HG03432 (cell line): ENCODE results near the gene PINK1.

ENCODE experiments used
- ATAC-seq: cut with Tn5 transposase; IDR thresholded peaks from one replicate; pipeline ENCODE4 v1.9.1; 2021; ENCODE audit warnings: mild to moderate bottlenecking, moderate library complexity; ENCODE audit not compliant: unreplicated experiment

Gene PINK1

GRCh38 chr1:20641975-20642374, 8.7 kb downstream of the PINK1 start:
- no peak for ATAC-seq

- ATAC-seq, result no peak
Measured at GRCh38 chr1:20643080-20643479, 9.8 kb downstream of the PINK1 start.

GRCh38 chr1:20644416-20644815, 11.2 kb downstream of the PINK1 start:
- no peak for ATAC-seq

GRCh38 chr1:20645414-20645813, 12.2 kb downstream of the PINK1 start:
- ATAC-seq, result no peak

- no peak for ATAC-seq
Measured at GRCh38 chr1:20648438-20648837, 15.2 kb downstream of the PINK1 start.

GRCh38 chr1:20648946-20649345, 15.7 kb downstream of the PINK1 start:
- ATAC-seq, result no peak

- ATAC-seq, result no peak
Measured at GRCh38 chr1:20652300-20652699, 19.0 kb downstream of the PINK1 start.

- ATAC-seq, result no peak
Measured at GRCh38 chr1:20654104-20654690, 20.9 kb downstream of the PINK1 start.

GRCh38 chr1:20657024-20657423, 23.8 kb downstream of the PINK1 start:
- ATAC-seq, result no peak

- ATAC-seq, result no peak
Measured at GRCh38 chr1:20658166-20658915, 25.1 kb downstream of the PINK1 start.

- no peak for ATAC-seq
Measured at GRCh38 chr1:20660363-20660762, 27.1 kb downstream of the PINK1 start.

GRCh38 chr1:20660847-20661206, 27.6 kb downstream of the PINK1 start:
- peak; percentile 13 for ATAC-seq

GRCh38 chr1:20661207-20662109, 28.2 kb downstream of the PINK1 start, which contains the start of gene DDOST:
Gene DDOST (minus strand): TSS chr1:20661369. CDS start chr1:20661350, 19 bp downstream.
- peak; percentile 94 for ATAC-seq

GRCh38 chr1:20662110-20662475, 28.8 kb downstream of the PINK1 start:
- ATAC-seq, result no peak

- ATAC-seq, result no peak
Measured at GRCh38 chr1:20663365-20663764, 30.1 kb downstream of the PINK1 start.

GRCh38 chr1:20663969-20664715, 30.9 kb downstream of the PINK1 start:
- ATAC-seq, result no peak

GRCh38 chr1:20665726-20666125, 32.5 kb downstream of the PINK1 start:
- no peak for ATAC-seq

- no peak for ATAC-seq
Measured at GRCh38 chr1:20666146-20666545, 32.9 kb downstream of the PINK1 start.

GRCh38 chr1:20666804-20667203, 33.5 kb downstream of the PINK1 start:
- no peak for ATAC-seq

GRCh38 chr1:20668581-20668980, 35.3 kb downstream of the PINK1 start:
- ATAC-seq, result no peak

- ATAC-seq, result no peak
Measured at GRCh38 chr1:20670936-20671335, 37.7 kb downstream of the PINK1 start.
